ENCODE measurements around the gene KMO.

Gene KMO

GRCh38 chr1:241630005-241630404, 97.8 kb downstream of the KMO start:
- DNase-seq (ENCODE audit: low read depth in 2 of 2): no peak

- DNase-seq (ENCODE audit: low read depth in 2 of 2): no peak
These were observed 98.3 kb downstream of the KMO start for GRCh38 chr1:241630476-241630875.

DNA sequence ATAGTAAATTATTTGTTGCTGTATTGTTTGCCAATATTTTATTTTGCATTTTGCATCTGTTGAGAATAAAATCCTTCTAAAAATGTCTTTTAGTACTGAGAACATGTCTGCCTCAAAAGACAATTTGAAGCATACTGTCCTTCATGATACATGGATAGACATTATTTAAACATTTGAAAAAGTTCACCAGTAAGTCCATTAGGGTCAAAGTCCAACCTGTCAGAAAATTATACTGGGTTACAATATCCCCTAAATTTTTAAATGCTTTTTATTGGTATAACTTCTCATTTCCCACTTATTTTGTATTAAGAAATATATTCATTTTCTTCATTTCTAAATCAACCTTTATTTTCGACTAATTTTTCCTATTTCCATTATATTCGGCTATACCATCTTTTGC, 98.7 kb downstream of the KMO start:
- DNase-seq (ENCODE audit: low read depth in 2 of 2): no peak

DNA sequence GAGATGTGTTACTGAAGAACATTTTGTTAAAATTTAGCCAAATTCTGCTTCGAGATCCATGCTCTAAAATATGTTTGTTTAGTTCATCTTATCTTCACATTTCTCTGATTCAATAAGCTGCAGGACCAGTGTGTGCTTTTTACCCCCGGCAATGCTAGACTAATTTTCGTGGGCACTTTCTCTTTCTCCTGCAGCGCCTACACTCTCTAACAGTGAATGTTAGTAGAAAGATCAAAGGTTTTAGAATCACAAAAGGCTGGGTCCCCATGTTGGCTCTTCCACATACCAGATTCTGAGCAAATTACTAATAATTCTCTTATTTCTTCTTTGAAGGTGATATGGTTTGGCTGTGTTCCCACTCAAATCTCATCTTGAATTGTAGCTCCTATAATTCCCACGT, 99.5 kb downstream of the KMO start:
- DNase-seq (ENCODE audit: low read depth in 2 of 2): no peak

- no peak for DNase-seq (ENCODE audit: low read depth in 2 of 2)
These were observed 100.8 kb downstream of the KMO start for GRCh38 chr1:241632987-241633386.

DNA sequence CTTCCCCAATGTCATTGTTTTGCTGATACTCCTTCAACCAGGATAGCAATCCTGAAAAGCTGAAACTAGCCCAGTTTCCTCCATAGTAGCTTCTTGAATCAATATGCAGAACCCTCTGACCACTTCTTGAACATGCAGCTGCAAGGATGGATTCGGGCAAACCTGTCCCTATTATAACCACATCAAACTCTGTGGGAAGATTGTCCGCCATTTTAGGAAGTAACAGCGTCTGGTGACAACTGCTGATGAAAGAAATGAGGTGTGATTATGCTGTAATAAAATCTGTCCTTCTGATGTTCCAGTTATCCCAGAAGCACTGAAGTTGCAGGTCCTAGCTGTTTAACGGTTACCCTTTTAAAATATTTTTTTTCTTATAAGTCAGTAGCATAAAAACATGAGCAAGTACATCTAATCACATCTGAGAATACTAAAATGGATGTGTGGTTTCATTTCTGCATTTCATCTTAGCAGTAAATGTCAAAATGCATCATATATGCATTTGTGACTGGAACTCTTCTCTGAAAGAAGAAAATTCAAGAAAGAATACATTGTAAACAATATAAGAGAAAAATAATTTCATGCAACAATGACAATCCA, 103.5 kb downstream of the KMO start:
- DNase-seq (ENCODE audit: low read depth in 2 of 2): no peak

GRCh38 chr1:241636291-241636690, 104.1 kb downstream of the KMO start:
- no peak for DNase-seq (ENCODE audit: low read depth in 2 of 2)

GRCh38 chr1:241637046-241637590, 104.9 kb downstream of the KMO start:
- DNase-seq (ENCODE audit: low read depth in 2 of 2): no peak

GRCh38 chr1:241637604-241638003, 105.4 kb downstream of the KMO start:
- DNase-seq (ENCODE audit: low read depth in 2 of 2): no peak

- no peak for DNase-seq (ENCODE audit: low read depth in 2 of 2)
These were observed 106.0 kb downstream of the KMO start for GRCh38 chr1:241638099-241638682.

DNA sequence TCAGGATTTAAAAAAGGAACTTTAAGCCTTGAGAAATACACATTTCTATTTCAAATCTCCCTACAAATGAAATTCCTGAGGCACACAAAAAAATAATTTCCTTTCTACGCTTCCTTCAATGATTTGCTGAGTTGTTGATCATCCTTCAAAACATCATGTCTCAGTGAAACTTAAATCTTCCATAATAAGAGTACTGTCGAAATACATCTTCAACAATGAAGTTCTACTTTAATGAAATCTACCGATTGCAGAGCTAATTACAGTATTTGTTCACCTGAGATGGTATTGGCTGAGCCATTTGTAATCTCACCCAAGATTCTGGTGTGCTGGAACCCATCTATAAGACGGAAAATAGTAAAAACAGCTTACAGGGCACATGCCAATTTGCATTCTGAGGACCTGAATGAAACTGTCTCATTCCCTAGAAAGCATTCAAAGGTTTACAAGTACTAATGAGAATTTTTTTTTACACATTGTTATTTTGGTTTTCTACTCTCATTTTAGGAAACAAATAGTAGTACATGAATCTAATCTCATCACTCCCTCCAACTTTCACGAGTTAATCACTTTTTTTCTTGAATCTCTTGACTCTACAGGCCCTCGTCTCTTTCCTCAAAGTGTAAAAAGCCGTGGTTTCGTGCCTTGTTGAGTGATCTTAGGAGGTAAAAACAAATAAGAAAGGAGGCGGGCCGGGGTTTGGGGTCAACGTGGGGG, 106.9 kb downstream of the KMO start:
- DNase-seq (ENCODE audit: low read depth in 2 of 2): no peak

DNA sequence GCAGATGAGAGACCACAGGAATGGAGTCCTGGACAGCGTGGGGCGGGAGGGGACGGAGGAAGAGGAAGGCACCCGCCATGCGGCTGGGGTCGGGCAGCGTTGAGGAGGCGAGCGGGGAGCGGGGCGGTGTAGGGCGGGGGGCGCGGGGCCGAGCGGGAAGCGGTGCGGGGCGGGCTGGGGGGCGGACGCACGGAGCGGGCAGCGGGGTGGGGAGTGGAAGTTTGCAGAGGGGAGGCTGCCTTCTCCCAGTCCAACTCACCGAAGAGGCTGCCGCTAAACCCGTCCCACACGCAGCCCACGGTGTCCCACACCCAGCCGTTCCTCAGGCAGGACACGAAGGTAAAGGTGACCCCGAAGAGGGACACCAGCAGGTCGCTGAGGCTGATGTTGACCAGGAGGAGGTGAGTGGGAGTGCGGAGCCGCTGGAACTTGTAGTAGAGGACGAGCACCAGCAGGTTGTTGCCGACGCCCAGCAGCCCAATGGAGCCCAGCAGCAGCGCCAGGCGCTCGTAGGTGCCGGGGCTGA, 107.5 kb downstream of the KMO start:
- DNase-seq (ENCODE audit: low read depth in 2 of 2): peak in 1 of 2 donors; percentile 7

DNA sequence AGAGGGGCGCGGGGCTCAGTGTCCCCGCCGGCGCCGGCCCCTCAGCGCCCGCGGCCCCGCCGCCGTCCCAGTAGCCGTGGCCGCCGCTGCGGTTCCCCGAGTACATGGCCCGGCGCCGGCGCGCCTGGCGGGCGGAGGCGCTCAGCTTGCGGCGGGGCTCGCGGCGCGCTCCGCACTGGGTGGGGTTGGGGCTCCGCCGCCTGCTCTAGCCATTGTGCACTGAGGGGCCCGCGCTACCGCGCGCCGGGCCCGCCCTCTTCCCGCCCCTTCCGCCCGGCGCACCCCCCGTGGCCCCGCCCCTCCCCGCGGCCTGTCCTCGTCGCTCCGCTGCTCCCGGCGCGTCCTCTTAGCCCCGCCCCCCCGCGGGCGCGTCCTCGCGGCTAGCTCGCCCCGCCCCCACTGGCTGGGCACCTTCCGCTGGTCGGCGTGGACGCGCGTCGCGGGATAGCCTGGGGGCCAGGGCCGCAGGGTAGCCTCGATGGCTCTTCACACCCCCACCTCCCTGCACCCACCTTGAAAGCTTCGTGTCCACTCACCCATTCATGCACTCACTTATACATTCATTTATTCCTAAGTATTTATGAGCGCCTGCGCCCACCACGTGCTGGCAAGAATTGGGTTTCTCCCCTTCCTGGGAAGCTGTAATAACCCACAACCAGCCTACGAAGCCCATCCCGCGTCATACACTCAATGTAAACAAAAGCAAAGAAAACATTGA, 108.1 kb downstream of the KMO start, which contains the start of the genes CHML and OPN3:
Gene CHML (minus strand): TSS at position 221 of the 718 bp plus-strand sequence. CDS start 4,603 bp downstream, outside the sequence.
Gene OPN3 (minus strand): TSS at position 221 of the 718 bp plus-strand sequence. CDS start 115 bp downstream, at position 106.
- peak; percentile 87 to 94 for DNase-seq (ENCODE audit: low read depth in 2 of 2)

DNA sequence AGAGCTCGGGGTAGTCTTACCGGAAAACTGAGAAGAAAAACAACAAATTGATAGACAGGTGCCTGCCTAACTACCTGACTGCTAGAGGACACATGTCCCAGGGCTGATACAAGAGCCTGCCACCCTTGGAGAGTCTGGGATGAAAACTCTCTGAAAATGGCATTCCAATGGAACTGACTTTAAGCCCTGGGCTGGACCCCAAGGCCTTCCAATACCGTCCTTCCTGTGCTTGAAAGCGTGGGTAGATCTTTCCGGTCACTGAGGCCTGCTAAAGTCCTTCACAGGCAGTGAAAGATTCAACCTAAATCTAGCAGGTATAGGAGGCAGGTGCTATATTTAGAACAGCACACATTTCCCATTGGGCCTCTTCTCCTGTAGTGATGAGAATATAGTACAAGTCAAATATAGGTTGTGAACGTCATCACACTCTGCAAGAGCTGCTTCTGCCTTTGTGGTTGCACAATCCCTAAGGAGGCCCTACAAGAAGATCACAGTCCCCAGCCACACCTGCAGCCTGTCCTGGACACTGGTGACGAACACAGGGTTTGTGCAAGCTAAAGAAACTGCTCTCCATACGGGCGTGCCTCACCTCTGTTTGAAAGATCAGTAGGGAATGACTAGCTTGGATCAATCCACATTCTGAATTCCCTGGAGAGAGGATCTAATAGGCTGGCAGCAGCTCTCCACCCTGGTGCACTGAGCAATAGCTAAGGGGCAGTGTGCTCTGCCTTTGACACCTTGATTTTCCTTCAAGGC, 108.9 kb downstream of the KMO start:
- DNase-seq (ENCODE audit: low read depth in 2 of 2): no peak

DNA sequence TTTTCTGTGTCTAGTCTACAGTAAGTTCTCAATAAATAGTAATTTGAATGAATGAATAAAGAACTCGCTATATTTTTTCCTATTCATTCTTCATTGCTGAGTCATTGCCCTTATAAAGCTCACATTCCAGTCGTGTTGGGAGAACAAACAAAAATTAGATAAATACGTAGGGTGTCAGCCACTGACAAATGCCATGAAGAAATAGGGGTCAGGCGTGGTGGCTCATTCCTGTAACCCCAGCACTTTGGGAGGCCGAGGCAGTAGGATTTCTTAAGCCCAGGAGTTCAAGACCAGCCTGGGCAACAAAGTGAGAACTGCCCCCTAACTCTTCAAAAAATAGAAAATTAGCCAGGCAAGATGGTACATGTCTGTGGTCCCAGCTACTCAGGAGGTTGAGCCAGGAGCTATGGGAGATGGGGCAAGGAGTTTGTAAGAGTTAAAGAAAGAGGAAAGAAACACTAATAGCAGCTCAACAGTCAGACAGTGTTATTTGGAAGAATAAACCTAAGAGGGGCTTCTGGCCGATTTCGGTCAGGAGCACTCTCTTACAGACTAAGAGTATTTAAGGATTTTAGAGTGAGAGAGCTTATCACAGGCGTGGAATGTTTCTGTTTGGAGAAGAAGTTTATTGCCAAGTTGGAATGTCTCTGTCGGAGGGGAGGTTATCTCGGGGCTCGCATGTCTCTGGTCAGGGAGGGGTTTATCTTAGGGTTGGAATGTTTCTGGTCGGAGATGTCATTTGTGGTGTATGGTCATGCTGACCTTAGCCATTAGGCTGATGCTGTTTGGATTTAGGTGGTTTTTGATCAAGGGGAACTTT, 109.8 kb downstream of the KMO start:
- no peak for DNase-seq (ENCODE audit: low read depth in 2 of 2)

DNA sequence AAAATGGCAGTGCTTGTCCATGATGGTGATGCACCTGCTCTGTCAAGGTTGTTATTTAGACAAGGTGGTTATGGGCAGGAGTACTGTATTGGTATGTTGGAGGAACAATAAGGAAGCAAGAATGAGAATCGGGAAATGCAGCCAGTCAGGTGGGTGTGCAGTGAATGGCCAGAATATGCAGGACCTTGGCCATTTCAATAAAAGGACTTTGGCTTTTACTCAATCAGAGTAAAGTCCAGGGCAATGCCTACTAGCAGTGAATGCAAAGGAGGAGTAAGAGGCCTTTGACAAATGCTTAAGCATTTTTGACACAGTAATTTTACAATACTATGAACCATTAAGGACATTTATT, 110.4 kb downstream of the KMO start:
- no peak for DNase-seq (ENCODE audit: low read depth in 2 of 2)

DNA sequence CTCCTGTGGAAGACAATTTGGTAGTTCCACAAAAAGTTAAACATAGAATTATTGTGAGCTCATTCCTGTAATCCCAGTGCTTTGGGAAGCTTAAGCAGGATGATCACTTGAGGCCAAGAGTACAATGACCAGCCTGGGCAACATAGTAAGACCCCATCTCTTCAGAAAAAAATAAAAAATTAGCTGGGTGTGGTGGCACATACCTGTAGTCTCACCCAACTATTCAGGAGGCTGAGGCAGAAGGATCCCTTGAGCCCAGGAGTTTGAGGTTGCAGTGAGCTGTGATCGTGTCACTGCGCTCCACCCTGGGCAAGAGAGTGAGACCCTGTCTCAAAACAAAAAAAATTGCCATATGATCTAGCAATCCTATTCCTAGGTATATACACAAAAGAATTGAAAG, 112.1 kb downstream of the KMO start:
- no peak for DNase-seq (ENCODE audit: low read depth in 2 of 2)

DNA sequence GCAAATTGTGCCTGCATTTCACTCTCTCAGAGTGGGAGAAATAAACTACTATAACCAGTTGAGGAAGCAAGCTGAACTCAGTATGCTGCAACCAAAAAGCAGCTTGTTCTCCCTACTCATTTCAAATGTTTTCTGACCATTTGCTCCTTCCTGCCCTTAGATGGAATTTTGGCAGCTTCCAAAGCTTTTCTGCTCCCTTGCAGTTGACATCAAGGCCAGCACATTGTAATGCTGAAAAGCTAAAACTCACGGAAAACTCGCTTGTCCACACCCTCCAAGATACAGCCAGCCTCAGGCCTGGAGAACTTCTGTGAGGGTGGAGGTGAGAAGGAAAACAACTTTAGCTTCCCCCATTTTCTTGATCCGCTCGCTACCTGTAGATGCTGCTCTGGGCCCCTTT, 113.0 kb downstream of the KMO start:
- DNase-seq (ENCODE audit: low read depth in 2 of 2): no peak
